ENCODE measurements around the gene ERP27. TPM values are rescaled to one million over a fixed set of nuclear protein-coding genes. Genes with fewer than 3 reads are reported as not detected.

The ERP27 gene
- total and polyA plus RNA-seq, 2 donors (not counting 3 experiments of a cell fraction or from before 2014, with no cell fraction given): 0.70 to 0.88 TPM

- DNase-seq (ENCODE audit: low read depth, low spot score) (peak; percentile 58), FAIRE-seq (peak; percentile 42)
- ChIA-PET POLR2A (interaction anchor here (1.0 kb wide), 1 partner anchor 13 kb away, joined by 3 read pairs; no protein-coding TSS in a partner anchor), CTCF (interaction anchor here (0.8 to 1.5 kb wide), 3 partner anchors 14 to 116 kb away, joined by 4 to 6 read pairs (median 4); no protein-coding TSS in a partner anchor)
- peak overlapping the region; percentile 62 for H2AFZ ChIP-seq (ENCODE audit: low read depth, low read length)
- dilution Hi-C loops (cut with MboI; ENCODE audit: extremely low pct_ligation_motif_present, low sequenced_read_pairs): no loop called here
- H3K9me1 ChIP-seq (replicated peaks; ENCODE audit: control insufficient read depth, extremely low read depth, insufficient read depth, low read length): no peaks in the 10 kb centered on the region
- H3K79me2 ChIP-seq (ENCODE audit: control insufficient read depth, insufficient read depth, low read length): peaks cover 42% of the 10 kb centered on the region
- H3K27ac ChIP-seq (ENCODE audit: insufficient read depth, low read depth, low read length): peak overlapping the region; percentile 80
- intact Hi-C loops (cut with micrococcal nuclease): no loop called here
- H3K4me2 ChIP-seq (ENCODE audit: insufficient read depth, low read length): peak overlapping the region; percentile 98
- TSS peak; percentile 85 for BruUV-seq (replicated peaks)
- no peaks in the 10 kb centered on the region for H3K9me3 ChIP-seq (replicated peaks; ENCODE audit: control insufficient read depth, insufficient read depth, low read length)
- peak overlapping the region; percentile 57 to 78 (median 64) for H3K4me3 ChIP-seq (replicated peaks in 1 of 3; ENCODE audit: insufficient read depth in 1 of 3, low read depth in 1 of 3, low read length in 3 of 3)
- H3K27me3 ChIP-seq (ENCODE audit: control insufficient read depth in 2 of 2, insufficient read depth in 2 of 2, low read length in 2 of 2): no peaks in the 10 kb centered on the region
- H4K20me1 ChIP-seq (replicated peaks; ENCODE audit: control insufficient read depth, extremely low read depth, insufficient read depth, low read length): no peaks in the 10 kb centered on the region
- H3K36me3 ChIP-seq (ENCODE audit: control insufficient read depth in 2 of 2, extremely low read depth in 1 of 2, insufficient read depth in 2 of 2, low read length in 2 of 2): no peaks in the 10 kb centered on the region
- no peak for TF ChIP-seq EZH2 (IDR thresholded peaks at IDR 0.05; ENCODE audit: borderline replicate concordance, low read depth, low read length, severe bottlenecking)
- TF ChIP-seq MYC (IDR thresholded peaks at IDR 0.05; ENCODE audit: low read depth, low read length): no peak
- TF ChIP-seq CTCF (IDR thresholded peaks at IDR 0.05; ENCODE audit: extremely low read depth in 1 of 2, insufficient read depth in 1 of 2, low read depth in 1 of 2, low read length in 2 of 2): no peak
- no peak for TF ChIP-seq POLR2AphosphoS5 (IDR thresholded peaks at IDR 0.05; ENCODE audit: insufficient read depth, low read depth, low read length)
- TF ChIP-seq MAX (IDR thresholded peaks at IDR 0.05; ENCODE audit: insufficient read depth, insufficient read length): no peak
- no peak for TF ChIP-seq FOS (IDR thresholded peaks at IDR 0.05; ENCODE audit: borderline replicate concordance, insufficient read depth, low read length)
- TF ChIP-seq GATA2 (IDR thresholded peaks at IDR 0.05; ENCODE audit: insufficient read depth, insufficient read length, low read depth, low read length): no peak
- no peak for TF ChIP-seq JUN (IDR thresholded peaks at IDR 0.05; ENCODE audit: borderline replicate concordance, insufficient read depth, insufficient read length, low read depth)
- TF ChIP-seq POLR2A (IDR thresholded peaks at IDR 0.05; ENCODE audit: low read depth, low read length): no peak
- H3K9ac ChIP-seq (replicated peaks; ENCODE audit: extremely low read depth, insufficient read depth, low read length): peak overlapping the region; percentile 93
- peaks cover 42% of the 10 kb centered on the region for H3K4me1 ChIP-seq (ENCODE audit: control insufficient read depth, extremely low read depth, insufficient read depth, low read length)
These were observed 23.8 kb upstream of the ERP27 start for GRCh38 chr12:14962153-14962539.
